ENCODE measurements around the gene POM121C.
"Not testable (repeated sequence)": the region's sequence is repeated elsewhere in the genome, so short reads cannot be mapped to it uniquely, and the experiment has no call there.

Gene POM121C

DNA sequence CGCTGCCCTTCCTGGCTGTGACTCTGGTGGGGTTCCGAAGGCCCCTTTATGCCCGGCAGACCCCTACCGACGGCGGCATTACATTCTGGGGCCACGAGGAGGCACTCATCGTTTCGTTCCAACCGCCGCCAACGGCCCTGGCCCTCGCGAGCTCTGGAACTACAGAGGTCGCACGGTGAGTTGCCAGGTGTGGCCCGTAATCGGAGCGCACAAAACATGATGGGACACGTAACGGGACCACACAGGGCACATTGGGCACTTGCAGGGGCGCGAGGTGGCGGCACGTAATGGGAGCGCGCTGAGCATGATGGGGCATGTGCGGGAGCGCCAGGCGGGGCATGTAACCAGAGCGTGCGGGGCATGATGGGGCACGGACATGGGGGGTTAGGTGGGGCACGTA, 90.8 kb downstream of the POM121C start, which contains the start of gene TRIM73:
TRIM73 (plus strand) TSS at position 301 of the 400 bp plus-strand sequence. CDS start 3,305 bp downstream, outside the sequence.
- H3K36me3 ChIP-seq (ENCODE audit: control insufficient read depth in 4 of 4, insufficient read depth in 4 of 4, low read length in 3 of 4); H3K4me3 ChIP-seq (ENCODE audit: control insufficient read depth in 1 of 7, extremely low read depth in 1 of 7, insufficient read depth in 4 of 7, low read depth in 2 of 7, low read length in 6 of 7); H3K27ac ChIP-seq (ENCODE audit: insufficient read depth in 1 of 2, low read depth in 1 of 2, low read length in 2 of 2, poor library complexity in 1 of 2, severe bottlenecking in 2 of 2); DNase-seq; H3K4me1 ChIP-seq (ENCODE audit: control extremely low read depth in 1 of 4, control insufficient read depth in 4 of 4, insufficient read depth in 4 of 4, low read length in 3 of 4); H3K27me3 ChIP-seq (replicated peaks in 2 of 5; ENCODE audit: control insufficient read depth in 4 of 5, insufficient read depth in 5 of 5, low read length in 4 of 5); CTCF ChIA-PET; H3K9me3 ChIP-seq (ENCODE audit: control extremely low read depth in 1 of 5, control insufficient read depth in 4 of 5, insufficient read depth in 2 of 5, low read depth in 1 of 5, low read length in 4 of 5); POLR2A ChIA-PET: not testable (repeated sequence)
- WGBS (ENCODE audit: insufficient coverage) = no CpG with 5 or more reads among the region's 34 CpGs

- H3K27me3 ChIP-seq (replicated peaks in 2 of 5; ENCODE audit: control insufficient read depth in 4 of 5, insufficient read depth in 5 of 5, low read length in 4 of 5); DNase-seq; CTCF ChIA-PET; H3K4me3 ChIP-seq (ENCODE audit: control insufficient read depth in 1 of 7, extremely low read depth in 1 of 7, insufficient read depth in 4 of 7, low read depth in 2 of 7, low read length in 6 of 7); H3K27ac ChIP-seq (ENCODE audit: insufficient read depth in 1 of 2, low read depth in 1 of 2, low read length in 2 of 2, poor library complexity in 1 of 2, severe bottlenecking in 2 of 2); H3K9me3 ChIP-seq (ENCODE audit: control extremely low read depth in 1 of 5, control insufficient read depth in 4 of 5, insufficient read depth in 2 of 5, low read depth in 1 of 5, low read length in 4 of 5); H3K4me1 ChIP-seq (ENCODE audit: control extremely low read depth in 1 of 4, control insufficient read depth in 4 of 4, insufficient read depth in 4 of 4, low read length in 3 of 4); H3K36me3 ChIP-seq (ENCODE audit: control insufficient read depth in 4 of 4, insufficient read depth in 4 of 4, low read length in 3 of 4); POLR2A ChIA-PET: not testable (repeated sequence)
- WGBS (ENCODE audit: insufficient coverage) = no CpG with 5 or more reads among the region's 6 CpGs
Measured at GRCh38 chr7:75393194-75393593, 92.9 kb downstream of the POM121C start.

GRCh38 chr7:75374519-75375317, 111.4 kb downstream of the POM121C start:
- H3K27ac ChIP-seq (ENCODE audit: insufficient read depth in 1 of 2, low read depth in 1 of 2, low read length in 2 of 2, poor library complexity in 1 of 2, severe bottlenecking in 2 of 2); CTCF ChIA-PET; POLR2A ChIA-PET; H3K4me3 ChIP-seq (ENCODE audit: control insufficient read depth in 1 of 7, extremely low read depth in 1 of 7, insufficient read depth in 4 of 7, low read depth in 2 of 7, low read length in 6 of 7); H3K9me3 ChIP-seq (ENCODE audit: control extremely low read depth in 1 of 5, control insufficient read depth in 4 of 5, insufficient read depth in 2 of 5, low read depth in 1 of 5, low read length in 4 of 5); H3K4me1 ChIP-seq (ENCODE audit: control extremely low read depth in 1 of 4, control insufficient read depth in 4 of 4, insufficient read depth in 4 of 4, low read length in 3 of 4); DNase-seq; H3K27me3 ChIP-seq (replicated peaks in 2 of 5; ENCODE audit: control insufficient read depth in 4 of 5, insufficient read depth in 5 of 5, low read length in 4 of 5); H3K36me3 ChIP-seq (ENCODE audit: control insufficient read depth in 4 of 4, insufficient read depth in 4 of 4, low read length in 3 of 4): not testable (repeated sequence)
- WGBS (ENCODE audit: insufficient coverage) = no CpG with 5 or more reads among the region's 17 CpGs

GRCh38 chr7:75374144-75374518, 112.0 kb downstream of the POM121C start:
- DNase-seq; H3K9me3 ChIP-seq (ENCODE audit: control extremely low read depth in 1 of 5, control insufficient read depth in 4 of 5, insufficient read depth in 2 of 5, low read depth in 1 of 5, low read length in 4 of 5); H3K36me3 ChIP-seq (ENCODE audit: control insufficient read depth in 4 of 4, insufficient read depth in 4 of 4, low read length in 3 of 4); H3K27ac ChIP-seq (ENCODE audit: insufficient read depth in 1 of 2, low read depth in 1 of 2, low read length in 2 of 2, poor library complexity in 1 of 2, severe bottlenecking in 2 of 2); H3K4me3 ChIP-seq (ENCODE audit: control insufficient read depth in 1 of 7, extremely low read depth in 1 of 7, insufficient read depth in 4 of 7, low read depth in 2 of 7, low read length in 6 of 7); H3K4me1 ChIP-seq (ENCODE audit: control extremely low read depth in 1 of 4, control insufficient read depth in 4 of 4, insufficient read depth in 4 of 4, low read length in 3 of 4); H3K27me3 ChIP-seq (replicated peaks in 2 of 5; ENCODE audit: control insufficient read depth in 4 of 5, insufficient read depth in 5 of 5, low read length in 4 of 5); CTCF ChIA-PET; POLR2A ChIA-PET: not testable (repeated sequence)
- WGBS (ENCODE audit: insufficient coverage) = no CpG with 5 or more reads among the region's 4 CpGs

DNA sequence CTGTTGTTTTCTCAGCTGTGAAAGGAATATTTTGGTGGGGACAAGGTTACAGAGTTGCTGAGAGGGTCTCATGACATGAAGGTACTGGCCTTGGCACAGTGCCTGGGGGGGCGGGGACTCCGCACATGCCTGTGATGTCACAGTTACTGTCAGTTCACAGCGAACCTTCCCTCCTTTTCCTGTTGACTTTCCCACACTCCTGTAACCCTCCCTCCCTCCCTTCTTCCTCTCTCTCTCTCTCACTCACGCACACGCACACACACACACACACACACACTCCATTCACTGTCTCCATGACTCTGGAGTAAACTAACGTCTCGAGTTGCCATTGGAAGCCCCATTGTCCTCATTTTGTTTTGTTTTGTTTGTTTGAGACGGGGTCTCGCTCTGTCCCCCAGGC, 118.8 kb downstream of the POM121C start:
- POLR2A ChIA-PET; H3K36me3 ChIP-seq (ENCODE audit: control insufficient read depth in 4 of 4, insufficient read depth in 4 of 4, low read length in 3 of 4); H3K9me3 ChIP-seq (ENCODE audit: control extremely low read depth in 1 of 5, control insufficient read depth in 4 of 5, insufficient read depth in 2 of 5, low read depth in 1 of 5, low read length in 4 of 5); H3K4me3 ChIP-seq (ENCODE audit: control insufficient read depth in 1 of 7, extremely low read depth in 1 of 7, insufficient read depth in 4 of 7, low read depth in 2 of 7, low read length in 6 of 7); DNase-seq; H3K27ac ChIP-seq (ENCODE audit: insufficient read depth in 1 of 2, low read depth in 1 of 2, low read length in 2 of 2, poor library complexity in 1 of 2, severe bottlenecking in 2 of 2); H3K27me3 ChIP-seq (replicated peaks in 2 of 5; ENCODE audit: control insufficient read depth in 4 of 5, insufficient read depth in 5 of 5, low read length in 4 of 5); H3K4me1 ChIP-seq (ENCODE audit: control extremely low read depth in 1 of 4, control insufficient read depth in 4 of 4, insufficient read depth in 4 of 4, low read length in 3 of 4); CTCF ChIA-PET: not testable (repeated sequence)
- no CpG with 5 or more reads among the region's 9 CpGs for WGBS (ENCODE audit: insufficient coverage)
